ENCODE data around the gene GPD1L. TPM values are rescaled to one million over a fixed set of nuclear protein-coding genes. Genes with fewer than 3 reads are reported as not detected.

Gene GPD1L
- total RNA-seq, 2 experiments from 2014 or later = 9.2 to 10.2 TPM

DNA sequence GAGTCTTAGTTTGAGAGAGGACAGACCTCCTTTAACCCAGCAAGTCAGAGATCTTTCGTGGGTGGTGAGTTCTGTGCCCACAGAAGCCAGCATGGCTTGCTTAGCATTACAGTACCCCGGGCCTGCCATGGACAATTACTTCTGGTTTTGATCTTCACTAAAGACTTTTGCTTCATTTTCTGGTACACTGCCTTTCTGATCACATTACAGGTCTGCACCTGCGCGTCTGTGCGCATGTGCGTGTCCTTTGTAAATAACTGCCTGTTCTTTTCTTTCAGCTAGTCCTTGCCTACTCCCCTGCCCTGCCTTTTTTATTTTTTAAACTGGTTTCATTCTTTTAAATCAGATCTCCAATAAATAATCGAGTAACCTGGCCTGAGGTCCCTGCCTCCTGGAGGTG is 74.9 kb downstream of the GPD1L start:
- DNase-seq = no peak
- no peak for ATAC-seq
- intact Hi-C loops (cut with micrococcal nuclease) = no loop called here
- TF ChIP-seq, protein P1, sequence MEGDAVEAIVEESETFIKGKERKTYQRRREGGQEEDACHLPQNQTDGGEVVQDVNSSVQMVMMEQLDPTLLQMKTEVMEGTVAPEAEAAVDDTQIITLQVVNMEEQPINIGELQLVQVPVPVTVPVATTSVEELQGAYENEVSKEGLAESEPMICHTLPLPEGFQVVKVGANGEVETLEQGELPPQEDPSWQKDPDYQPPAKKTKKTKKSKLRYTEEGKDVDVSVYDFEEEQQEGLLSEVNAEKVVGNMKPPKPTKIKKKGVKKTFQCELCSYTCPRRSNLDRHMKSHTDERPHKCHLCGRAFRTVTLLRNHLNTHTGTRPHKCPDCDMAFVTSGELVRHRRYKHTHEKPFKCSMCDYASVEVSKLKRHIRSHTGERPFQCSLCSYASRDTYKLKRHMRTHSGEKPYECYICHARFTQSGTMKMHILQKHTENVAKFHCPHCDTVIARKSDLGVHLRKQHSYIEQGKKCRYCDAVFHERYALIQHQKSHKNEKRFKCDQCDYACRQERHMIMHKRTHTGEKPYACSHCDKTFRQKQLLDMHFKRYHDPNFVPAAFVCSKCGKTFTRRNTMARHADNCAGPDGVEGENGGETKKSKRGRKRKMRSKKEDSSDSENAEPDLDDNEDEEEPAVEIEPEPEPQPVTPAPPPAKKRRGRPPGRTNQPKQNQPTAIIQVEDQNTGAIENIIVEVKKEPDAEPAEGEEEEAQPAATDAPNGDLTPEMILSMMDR (IDR thresholded peaks at IDR 0.05) = no peak
- Mint-ChIP-seq H3K36me3 (ENCODE audit: low read depth) (no peaks in the 10 kb centered on the region), H3K27ac (no peak overlapping the region), H3K9me3 (no peaks in the 10 kb centered on the region), H3K4me1 (ENCODE audit: low read depth) (peaks cover 7% of the 10 kb centered on the region), H3K27me3 (peaks cover 11% of the 10 kb centered on the region), H3K4me3 (no peak overlapping the region)
- POLR2A ChIA-PET = no interaction called here
- CTCF ChIA-PET = no interaction called here

DNA sequence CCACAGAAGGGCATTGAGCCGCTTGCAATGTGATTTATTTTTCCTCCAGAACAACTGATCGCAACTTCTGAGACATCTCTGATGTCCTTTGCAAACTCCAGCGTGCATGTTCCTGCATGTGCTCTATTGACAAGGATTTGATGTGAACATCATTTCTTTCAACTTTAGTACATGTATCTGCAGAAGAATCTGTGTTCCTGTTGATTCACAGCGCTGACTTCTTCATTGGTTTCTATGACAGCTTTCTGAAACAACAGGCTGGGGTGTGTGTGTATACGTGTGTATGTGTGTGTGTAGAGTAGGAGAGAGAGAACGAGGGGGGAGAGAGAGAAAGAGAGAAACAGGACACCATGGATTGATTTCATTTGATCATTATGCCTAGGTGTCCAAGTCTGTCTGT is 75.4 kb downstream of the GPD1L start:
- ChIA-PET POLR2A (no interaction called here), CTCF (no interaction called here)
- peaks cover 11% of the 10 kb centered on the region for H3K27me3 Mint-ChIP-seq
- ATAC-seq (no peak), DNase-seq (no peak)
- no peaks in the 10 kb centered on the region for H3K36me3 Mint-ChIP-seq (ENCODE audit: low read depth)
- intact Hi-C loops (cut with micrococcal nuclease) = no loop called here
- TF ChIP-seq, protein P1 (IDR thresholded peaks at IDR 0.05) = no peak
- no peaks in the 10 kb centered on the region for H3K9me3 Mint-ChIP-seq
- H3K4me1 Mint-ChIP-seq (ENCODE audit: low read depth) = peaks cover 7% of the 10 kb centered on the region
- no peak overlapping the region for H3K27ac Mint-ChIP-seq
- H3K4me3 Mint-ChIP-seq = no peak overlapping the region

DNA sequence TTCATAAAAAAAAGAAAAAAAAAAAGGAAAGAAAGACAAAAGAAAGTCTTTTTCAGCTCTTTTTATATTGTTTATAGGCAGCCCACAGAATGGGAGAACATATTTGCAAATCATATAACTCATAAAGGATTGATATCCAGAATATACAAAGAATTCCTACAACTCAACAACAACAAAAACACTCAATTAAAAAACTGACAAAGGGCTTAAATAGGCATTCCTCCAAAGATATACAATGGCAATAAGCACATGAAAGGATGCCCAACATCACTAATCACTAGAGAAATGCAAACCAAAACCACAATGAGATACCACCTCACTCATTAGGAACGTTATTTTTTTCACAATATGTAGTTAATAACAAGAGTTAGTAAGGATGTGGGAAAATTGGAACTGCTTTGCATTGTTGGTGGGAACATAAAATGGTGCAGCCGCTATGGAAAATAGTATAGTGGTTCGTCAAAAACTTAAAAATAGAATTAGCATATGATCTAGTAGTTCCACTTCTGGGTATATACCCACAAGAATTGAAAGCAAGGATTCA is 77.8 kb downstream of the GPD1L start:
- Mint-ChIP-seq H3K4me3 (no peak overlapping the region), H3K4me1 (ENCODE audit: low read depth) (no peaks in the 10 kb centered on the region), H3K36me3 (ENCODE audit: low read depth) (no peaks in the 10 kb centered on the region), H3K9me3 (no peaks in the 10 kb centered on the region), H3K27me3 (peaks cover 8% of the 10 kb centered on the region), H3K27ac (no peak overlapping the region)
- TF ChIP-seq, protein P1 (IDR thresholded peaks at IDR 0.05) = no peak
- ATAC-seq (no peak), DNase-seq (no peak)
- POLR2A ChIA-PET = no interaction called here
- intact Hi-C loops (cut with micrococcal nuclease) = no loop called here
- CTCF ChIA-PET = no interaction called here

DNA sequence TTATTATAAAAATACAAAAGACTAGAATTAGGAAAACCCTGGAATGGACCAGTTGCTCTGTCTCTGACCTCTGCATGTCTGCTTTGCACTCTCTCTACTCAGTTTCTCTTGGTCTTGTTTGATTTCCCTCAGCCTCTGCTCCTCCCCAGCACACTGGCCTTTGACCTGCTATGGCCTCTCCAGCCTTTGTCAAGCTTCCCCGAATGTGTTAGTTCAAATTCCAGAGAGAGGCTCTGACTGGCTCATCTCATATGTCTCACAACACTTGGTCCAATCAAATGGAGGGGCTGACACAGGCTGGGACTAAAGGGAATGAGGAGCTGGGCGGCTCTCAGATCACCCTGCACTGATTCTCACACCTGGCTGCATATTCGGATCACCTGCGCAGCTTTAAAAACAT is 79.7 kb downstream of the GPD1L start:
- intact Hi-C loops (cut with micrococcal nuclease) = no loop called here
- ChIA-PET CTCF (interaction anchor here (0.7 to 3.5 kb wide), 4 partner anchors 9 to 148 kb away, joined by 3 to 15 read pairs (median 3); no protein-coding TSS in a partner anchor), POLR2A (no interaction called here)
- TF ChIP-seq, protein P1 (IDR thresholded peaks at IDR 0.05) = no peak
- no peaks in the 10 kb centered on the region for H3K9me3 Mint-ChIP-seq
- H3K4me3 Mint-ChIP-seq = no peak overlapping the region
- no peaks in the 10 kb centered on the region for H3K36me3 Mint-ChIP-seq (ENCODE audit: low read depth)
- H3K4me1 Mint-ChIP-seq (ENCODE audit: low read depth) = no peaks in the 10 kb centered on the region
- DNase-seq = no peak
- no peak overlapping the region for H3K27ac Mint-ChIP-seq
- H3K27me3 Mint-ChIP-seq = peaks cover 5% of the 10 kb centered on the region
- ATAC-seq = no peak

DNA sequence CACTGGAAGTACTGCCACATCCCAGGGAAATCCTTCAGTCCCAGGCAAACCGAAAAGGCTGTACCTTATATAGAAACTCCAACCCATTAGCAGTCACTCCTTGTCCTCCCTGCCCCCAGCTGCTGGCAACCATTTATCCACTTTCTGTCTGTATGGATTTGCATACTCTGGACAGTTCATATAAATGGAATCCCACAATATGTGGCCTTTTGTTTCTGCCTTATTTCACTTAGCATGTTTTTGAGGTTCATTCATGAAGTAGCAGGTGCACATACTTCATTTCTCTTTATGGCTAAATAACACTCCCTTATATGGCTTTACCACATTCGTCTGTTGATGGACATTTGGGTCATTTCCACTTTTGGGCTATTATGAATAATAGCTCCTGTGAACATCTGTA is 80.5 kb downstream of the GPD1L start:
- Mint-ChIP-seq H3K4me3 (no peak overlapping the region), H3K27ac (no peak overlapping the region), H3K4me1 (ENCODE audit: low read depth) (no peaks in the 10 kb centered on the region), H3K27me3 (peaks cover 5% of the 10 kb centered on the region), H3K36me3 (ENCODE audit: low read depth) (no peaks in the 10 kb centered on the region), H3K9me3 (no peaks in the 10 kb centered on the region)
- ChIA-PET CTCF (interaction anchor here (1.0 to 3.5 kb wide), 2 partner anchors 10 to 148 kb away, joined by 3 to 15 read pairs; no protein-coding TSS in a partner anchor), POLR2A (no interaction called here)
- intact Hi-C loops (cut with micrococcal nuclease) = no loop called here
- TF ChIP-seq, protein P1 (IDR thresholded peaks at IDR 0.05) = no peak
- ATAC-seq (no peak), DNase-seq (no peak)
